PFSK-1 (cell line): ENCODE data around the gene LTO1.

Source experiments
- FOXP2 ChIP-seq: optimal IDR thresholded peaks from 2 replicates; pipeline ENCODE3; 2011; ENCODE audit warnings: borderline replicate concordance, control low read depth, inconsistent platforms; ENCODE audit not compliant: insufficient read depth; ENCODE audit errors: extremely low read length, extremely low read depth
- POLR2AphosphoS5 ChIP-seq: IDR thresholded peaks from 2 replicates; pipeline ENCODE4 v1.6.1; 2012; ENCODE audit warnings: low read depth, mild to moderate bottlenecking, control low read depth, low read length, moderate library complexity
- REST ChIP-seq, 2 experiments: IDR thresholded peaks; 2 replicates each; pipeline versions ENCODE4 v1.6.1 to v1.8.0; 2011 to 2012; ENCODE audit warnings: low read depth in 2 of 2, low read length in 2 of 2, control low read depth in 1 of 2, inconsistent platforms in 1 of 2, mild to moderate bottlenecking in 1 of 2, moderate library complexity in 1 of 2; ENCODE audit not compliant: insufficient read depth in 1 of 2
- SIN3A ChIP-seq: IDR thresholded peaks from 2 replicates; pipeline ENCODE4 v1.6.1; 2012; ENCODE audit warnings: mild to moderate bottlenecking, low read length, moderate library complexity, borderline replicate concordance; ENCODE audit not compliant: insufficient read depth
- TAF1 ChIP-seq: IDR thresholded peaks from 2 replicates; pipeline ENCODE4 v1.6.1; 2012; ENCODE audit warnings: low read length, control low read depth, borderline replicate concordance; ENCODE audit not compliant: insufficient read depth

The LTO1 gene

GRCh38 chr11:69696749-69697468, 21.8 kb upstream of the LTO1 start:
- TF ChIP-seq TAF1 (no peak), POLR2AphosphoS5 (no peak), SIN3A (no peak)

GRCh38 chr11:69695581-69695980, 20.4 kb upstream of the LTO1 start:
- TF ChIP-seq REST (IDR thresholded peaks at IDR 0.05; ENCODE audit: insufficient read depth in 1 of 2, low read depth in 2 of 2, low read length in 2 of 2) (no peak), TAF1 (no peak), POLR2AphosphoS5 (no peak), SIN3A (no peak), FOXP2 (no peak)

GRCh38 chr11:69694781-69695180, 19.6 kb upstream of the LTO1 start:
- no peak for TF ChIP-seq REST (IDR thresholded peaks at IDR 0.05; ENCODE audit: insufficient read depth in 1 of 2, low read depth in 2 of 2, low read length in 2 of 2)
- TF ChIP-seq SIN3A, result no peak
- no peak for TF ChIP-seq POLR2AphosphoS5
- TF ChIP-seq TAF1, result no peak
- no peak for TF ChIP-seq FOXP2

GRCh38 chr11:69692422-69692821, 17.3 kb upstream of the LTO1 start:
- TF ChIP-seq TAF1, result no peak
- TF ChIP-seq FOXP2, result no peak

- TF ChIP-seq FOXP2 (no peak), TAF1 (no peak), SIN3A (no peak), REST (IDR thresholded peaks at IDR 0.05; ENCODE audit: insufficient read depth in 1 of 2, low read depth in 2 of 2, low read length in 2 of 2) (no peak), POLR2AphosphoS5 (no peak)
Observed at GRCh38 chr11:69691463-69691862, 16.3 kb upstream of the LTO1 start.

- no peak for TF ChIP-seq SIN3A
- no peak for TF ChIP-seq POLR2AphosphoS5
- no peak for TF ChIP-seq FOXP2
- TF ChIP-seq TAF1, result no peak
- TF ChIP-seq REST (IDR thresholded peaks at IDR 0.05; ENCODE audit: insufficient read depth in 1 of 2, low read depth in 2 of 2, low read length in 2 of 2), result no peak
Observed at GRCh38 chr11:69689484-69690319, 14.5 kb upstream of the LTO1 start.
